ENCODE results near the gene CDH4.

DNA sequence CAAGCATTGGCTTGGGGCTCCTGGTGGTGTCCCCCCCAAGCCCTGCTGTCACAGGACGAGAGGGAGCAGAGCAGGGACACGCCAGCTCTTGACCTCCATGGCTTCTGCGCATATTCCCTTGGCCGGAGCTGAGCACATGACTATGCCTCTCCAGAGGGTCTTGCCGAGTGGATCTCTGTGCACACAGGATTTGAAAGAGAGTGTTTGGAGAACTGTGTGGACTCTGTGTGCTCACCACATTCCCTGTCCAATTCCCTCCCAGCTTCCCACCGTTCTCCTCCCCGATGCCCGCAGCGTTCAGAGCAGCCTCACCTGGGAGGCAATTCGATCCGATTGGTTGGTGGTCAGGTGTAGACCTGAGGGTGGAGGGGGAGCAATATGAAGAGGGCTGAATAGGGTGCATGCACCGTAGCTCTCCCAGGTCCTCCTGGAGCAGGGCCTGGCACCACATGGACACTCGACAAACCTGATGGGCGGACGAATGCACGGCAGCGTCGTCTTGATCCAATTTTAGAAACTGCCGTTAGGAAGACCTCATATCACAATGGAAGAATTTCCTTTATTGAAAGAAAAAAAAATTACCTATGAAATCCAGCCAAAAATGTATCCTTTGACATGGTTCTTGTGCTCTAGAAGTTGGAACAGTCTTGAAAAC is 287.8 kb downstream of the CDH4 start:
- TF ChIP-seq, protein P1, sequence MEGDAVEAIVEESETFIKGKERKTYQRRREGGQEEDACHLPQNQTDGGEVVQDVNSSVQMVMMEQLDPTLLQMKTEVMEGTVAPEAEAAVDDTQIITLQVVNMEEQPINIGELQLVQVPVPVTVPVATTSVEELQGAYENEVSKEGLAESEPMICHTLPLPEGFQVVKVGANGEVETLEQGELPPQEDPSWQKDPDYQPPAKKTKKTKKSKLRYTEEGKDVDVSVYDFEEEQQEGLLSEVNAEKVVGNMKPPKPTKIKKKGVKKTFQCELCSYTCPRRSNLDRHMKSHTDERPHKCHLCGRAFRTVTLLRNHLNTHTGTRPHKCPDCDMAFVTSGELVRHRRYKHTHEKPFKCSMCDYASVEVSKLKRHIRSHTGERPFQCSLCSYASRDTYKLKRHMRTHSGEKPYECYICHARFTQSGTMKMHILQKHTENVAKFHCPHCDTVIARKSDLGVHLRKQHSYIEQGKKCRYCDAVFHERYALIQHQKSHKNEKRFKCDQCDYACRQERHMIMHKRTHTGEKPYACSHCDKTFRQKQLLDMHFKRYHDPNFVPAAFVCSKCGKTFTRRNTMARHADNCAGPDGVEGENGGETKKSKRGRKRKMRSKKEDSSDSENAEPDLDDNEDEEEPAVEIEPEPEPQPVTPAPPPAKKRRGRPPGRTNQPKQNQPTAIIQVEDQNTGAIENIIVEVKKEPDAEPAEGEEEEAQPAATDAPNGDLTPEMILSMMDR (IDR thresholded peaks at IDR 0.05), result no peak
- no peak for TF ChIP-seq POLR2AphosphoS5 (IDR thresholded peaks at IDR 0.05)
- TF ChIP-seq POLR2A (IDR thresholded peaks at IDR 0.05), result no peak

Measured in upper lobe of left lung (tissue), 4 donors.